Endothelial cell of umbilical vein (primary cell): ENCODE measurements around the gene EML6. TPM values are rescaled to one million over a fixed set of nuclear protein-coding genes. Genes with fewer than 3 reads are reported as not detected.

Experiments
- BruUV-seq: library from RNA; stranded (reverse); fragments of 400-500 nt; replicated peaks from 2 replicates; lab custom pipeline; 2021; lab: Mats Ljungman, UMichigan
- CTCF ChIA-PET: fragments of 300-600, 350-600 bp; sonication (Branson Sonifier 250); formaldehyde crosslinking; loops from one replicate; lab custom pipeline; 2021; ENCODE audit warnings: antibody characterized with exemption, inconsistent platforms; lab: Charles Lee
- POLR2A ChIA-PET: fragments of 300-600, 350-600 bp; sonication (Branson Sonifier 250); formaldehyde crosslinking; loops from one replicate; lab custom pipeline; 2021; ENCODE audit warnings: antibody characterized with exemption, inconsistent platforms; lab: Charles Lee
- DNase-seq: peaks from one replicate; pipeline ENCODE4 v3.0.0-alpha.2; 2011; ENCODE audit warnings: low read depth, low spot score
- FAIRE-seq: peaks from 2 replicates; lab custom pipeline; 2011; peaks lifted over from hg19 to GRCh38; lab: Jason Lieb, UNC
- H2AFZ ChIP-seq: 2 replicates; pipeline ENCODE4 v1.6.0; 2012; ENCODE audit warnings: low read depth, low read length, control low read depth, inconsistent platforms
- H3K27ac ChIP-seq: 2 replicates; pipeline ENCODE4 v1.5.1; 2011; ENCODE audit warnings: low read depth, mild to moderate bottlenecking, control low read depth, low read length, moderate library complexity; ENCODE audit not compliant: insufficient read depth
- H3K27me3 ChIP-seq, 2 experiments: 2 replicates each; pipeline versions ENCODE4 v1.6.0 to v1.6.1; 2011; ENCODE audit warnings: low read length in 2 of 2, mixed read lengths in 1 of 2; ENCODE audit not compliant: control insufficient read depth in 2 of 2, insufficient read depth in 2 of 2
- H3K36me3 ChIP-seq, 2 experiments: 2 replicates in 1 of 2; 3 replicates in 1 of 2; pipeline ENCODE4 v1.5.1; 2011; ENCODE audit warnings: low read length in 2 of 2, mild to moderate bottlenecking in 1 of 2, moderate library complexity in 1 of 2; ENCODE audit not compliant: control insufficient read depth in 2 of 2, insufficient read depth in 2 of 2; ENCODE audit errors: extremely low read depth in 1 of 2
- H3K4me1 ChIP-seq: 3 replicates; pipeline ENCODE4 v1.5.1; 2011; ENCODE audit warnings: mild to moderate bottlenecking, low read length; ENCODE audit not compliant: control insufficient read depth, insufficient read depth; ENCODE audit errors: extremely low read depth
- H3K4me2 ChIP-seq: 2 replicates; pipeline ENCODE4 v1.6.1; 2011; ENCODE audit warnings: low read length, control low read depth, mixed read lengths; ENCODE audit not compliant: insufficient read depth
- H3K4me3 ChIP-seq, 3 experiments: fragments of 200-600 bp in 1 of 3; sonication (generic), shearing (Covaris generic) in 1 of 3; replicated peaks in 1 of 3; 2 replicates each; pipeline ENCODE4 v1.5.1; 2011 to 2016; ENCODE audit warnings: control low read depth in 3 of 3, low read length in 3 of 3, mild to moderate bottlenecking in 2 of 3, inconsistent platforms in 1 of 3, low read depth in 1 of 3, moderate library complexity in 1 of 3; ENCODE audit not compliant: insufficient read depth in 1 of 3
- H3K79me2 ChIP-seq: 2 replicates; pipeline ENCODE4 v1.6.0; 2012; ENCODE audit warnings: low read length, inconsistent platforms; ENCODE audit not compliant: control insufficient read depth, insufficient read depth
- H3K9ac ChIP-seq: replicated peaks from 2 replicates; pipeline ENCODE3; 2011; ENCODE audit warnings: low read length, control low read depth; ENCODE audit not compliant: insufficient read depth; ENCODE audit errors: extremely low read depth
- H3K9me1 ChIP-seq: replicated peaks from 3 replicates; pipeline ENCODE4 v1.6.0; 2011; ENCODE audit warnings: mild to moderate bottlenecking, low read length; ENCODE audit not compliant: control insufficient read depth, insufficient read depth; ENCODE audit errors: extremely low read depth
- H3K9me3 ChIP-seq: replicated peaks from 2 replicates; pipeline ENCODE4 v1.5.1; 2012; ENCODE audit warnings: low read length, inconsistent platforms; ENCODE audit not compliant: control insufficient read depth, insufficient read depth
- H4K20me1 ChIP-seq: replicated peaks from 2 replicates; pipeline ENCODE3; 2011; ENCODE audit warnings: mild to moderate bottlenecking, low read length; ENCODE audit not compliant: control insufficient read depth, insufficient read depth; ENCODE audit errors: extremely low read depth
- CTCF ChIP-seq, 2 donors: IDR thresholded peaks; 1 replicate in 1 of 2; 2 replicates in 1 of 2; pipeline ENCODE4 v1.5.1; 2011; ENCODE audit warnings: low read length in 2 of 2, mild to moderate bottlenecking in 2 of 2, moderate library complexity in 2 of 2, control low read depth in 1 of 2, inconsistent platforms in 1 of 2, low read depth in 1 of 2; ENCODE audit not compliant: insufficient read depth in 1 of 2; ENCODE audit errors: extremely low read depth in 1 of 2
- EZH2 ChIP-seq: IDR thresholded peaks from 2 replicates; pipeline ENCODE4 v1.6.1; 2012; ENCODE audit warnings: borderline replicate concordance, low read depth, mild to moderate bottlenecking, moderate library complexity, low read length, inconsistent platforms; ENCODE audit not compliant: severe bottlenecking
- FOS ChIP-seq: IDR thresholded peaks from 2 replicates; pipeline ENCODE4 v1.6.1; 2011; ENCODE audit warnings: mild to moderate bottlenecking, low read length, moderate library complexity, borderline replicate concordance; ENCODE audit not compliant: insufficient read depth
- GATA2 ChIP-seq: IDR thresholded peaks from 2 replicates; pipeline ENCODE4 v1.7.0; 2011; ENCODE audit warnings: low read depth, mild to moderate bottlenecking, moderate library complexity, mixed read lengths, low read length; ENCODE audit not compliant: insufficient read length, insufficient read depth
- JUN ChIP-seq: IDR thresholded peaks from 2 replicates; pipeline ENCODE4 v1.6.1; 2011; ENCODE audit warnings: borderline replicate concordance, low read depth; ENCODE audit not compliant: insufficient read length, insufficient read depth
- MAX ChIP-seq: IDR thresholded peaks from 2 replicates; pipeline ENCODE4 v1.6.1; 2011; ENCODE audit not compliant: insufficient read depth, insufficient read length
- MYC ChIP-seq: IDR thresholded peaks from one replicate; pipeline ENCODE4 v1.6.1; 2011; ENCODE audit warnings: mild to moderate bottlenecking, low read depth, low read length
- POLR2A ChIP-seq: IDR thresholded peaks from 2 replicates; pipeline ENCODE4 v1.6.1; 2012; ENCODE audit warnings: low read depth, mild to moderate bottlenecking, control low read depth, low read length
- POLR2AphosphoS5 ChIP-seq: IDR thresholded peaks from 2 replicates; pipeline ENCODE4 v1.6.1; 2012; ENCODE audit warnings: low read depth, mild to moderate bottlenecking, control low read depth, low read length, moderate library complexity; ENCODE audit not compliant: insufficient read depth
- dilution Hi-C: fragments of 300-500 bp; cut with MboI; formaldehyde crosslinking; loops from one replicate; pipeline ENCODE4 v1.15.0; 2019; ENCODE audit warnings: low sequenced_read_pairs; ENCODE audit not compliant: extremely low pct_ligation_motif_present
- intact Hi-C: fragments of 100-400 bp; cut with micrococcal nuclease; formaldehyde crosslinking; loops from one replicate; pipeline ENCODE4 v1.10.0; 2022
- polyA plus RNA-seq, 4 experiments: library from polyadenylated mRNA; depleted of rRNA in 3 of 4; stranded (reverse) in 3 of 4; unstranded in 1 of 4; fragments of >200 nt; gene quantifications; 2 replicates each; pipeline versions ENCODE4 v1.2.1 to v1.2.3, GENCODE V29; 2011 to 2012; ENCODE audit warnings: missing spikeins in 1 of 4
- total RNA-seq: library from RNA; stranded (reverse); gene quantifications from 2 replicates; pipeline ENCODE4 v1.2.3, GENCODE V29; 2021

EML6 gene
- total and polyA plus RNA-seq, 2 donors (not counting 3 experiments of a cell fraction or from before 2014, with no cell fraction given): 0.79 to 2.1 TPM

- TF ChIP-seq JUN: no peak
- no peak for TF ChIP-seq EZH2
- no peak for TF ChIP-seq POLR2A
- TF ChIP-seq POLR2AphosphoS5: no peak
- no peak for TF ChIP-seq FOS
- no peak for TF ChIP-seq MYC
- no peak for TF ChIP-seq GATA2
- Histone ChIP-seq H3K4me1 (no peaks in the 10 kb centered on the region), H3K27me3 (peaks cover 0 to 10% of the 10 kb centered on the region in 2 experiments), H3K4me3 (no peak overlapping the region), H3K79me2 (no peaks in the 10 kb centered on the region), H3K9me3 (no peaks in the 10 kb centered on the region), H3K9me1 (peaks cover 2% of the 10 kb centered on the region), H3K9ac (no peak overlapping the region), H3K4me2 (no peak overlapping the region), H3K36me3 (no peaks in the 10 kb centered on the region), H3K27ac (no peak overlapping the region), H2AFZ (no peak overlapping the region), H4K20me1 (no peaks in the 10 kb centered on the region)
- dilution Hi-C loops: no loop called here
- FAIRE-seq: no peak
- POLR2A ChIA-PET: no interaction called here
- intact Hi-C loops: no loop called here
- no peak for DNase-seq
- BruUV-seq: no TSS peak
- CTCF ChIA-PET: interaction anchor here (0.7 to 1.5 kb wide), 2 partner anchors 11 to 42 kb away, joined by 4 to 5 read pairs; no protein-coding TSS in a partner anchor
Observed at GRCh38 chr2:54880428-54880827, 157.0 kb downstream of the EML6 start.

GRCh38 chr2:54881759-54882158, 158.3 kb downstream of the EML6 start:
- Histone ChIP-seq H3K27me3 (peaks cover 0 to 11% of the 10 kb centered on the region in 2 experiments), H3K36me3 (no peaks in the 10 kb centered on the region), H3K9me1 (peaks cover 2% of the 10 kb centered on the region), H2AFZ (no peak overlapping the region), H3K4me1 (no peaks in the 10 kb centered on the region), H4K20me1 (no peaks in the 10 kb centered on the region), H3K27ac (no peak overlapping the region), H3K9me3 (no peaks in the 10 kb centered on the region), H3K4me2 (no peak overlapping the region), H3K4me3 (no peak overlapping the region), H3K9ac (no peak overlapping the region), H3K79me2 (no peaks in the 10 kb centered on the region)
- intact Hi-C loops: no loop called here
- ChIA-PET CTCF (interaction anchor here (1.8 kb wide), 1 partner anchor 43 kb away, joined by 5 read pairs; no protein-coding TSS in a partner anchor), POLR2A (no interaction called here)
- BruUV-seq: no TSS peak
- FAIRE-seq: no peak
- TF ChIP-seq JUN (no peak), GATA2 (no peak), FOS (no peak), EZH2 (no peak), POLR2A (no peak), MAX (no peak), MYC (no peak), POLR2AphosphoS5 (no peak), CTCF (IDR thresholded peaks at IDR 0.05; ENCODE audit: extremely low read depth in 1 of 2, insufficient read depth in 1 of 2, low read depth in 1 of 2, low read length in 2 of 2) (no peak)
- dilution Hi-C loops: no loop called here
- DNase-seq: no peak
